Kidney (tissue), 14 donors: ENCODE data around the gene SULF2. TPM values are rescaled to one million over a fixed set of nuclear protein-coding genes. Genes with fewer than 3 reads are reported as not detected.
"Not testable (repeated sequence)": the region's sequence is repeated elsewhere in the genome, so short reads cannot be mapped to it uniquely, and the experiment has no call there.

Source experiments
- DNase-seq, 5 donors: peaks; one replicate each; pipeline ENCODE4 v3.0.0-alpha.2; 2013 to 2020
- FAIRE-seq: peaks from 2 replicates; lab custom pipeline; 2012; peaks lifted over from hg19 to GRCh38; lab: Jason Lieb, UNC
- H3K27ac ChIP-seq, 2 donors: one replicate each; pipeline ENCODE4 v1.7.0; 2013; ENCODE audit warnings: low read depth in 2 of 2, low read length in 2 of 2, inconsistent platforms in 1 of 2
- H3K27me3 ChIP-seq: one replicate; pipeline ENCODE4 v1.7.1; 2013; ENCODE audit warnings: low read length, inconsistent platforms; ENCODE audit not compliant: control insufficient read depth, insufficient read depth
- H3K36me3 ChIP-seq, 3 donors: one replicate each; pipeline versions ENCODE4 v1.7.0 to v1.7.1; 2013; ENCODE audit warnings: low read length in 3 of 3, control low read depth in 1 of 3, inconsistent platforms in 1 of 3; ENCODE audit not compliant: insufficient read depth in 3 of 3, control insufficient read depth in 2 of 3
- H3K4me1 ChIP-seq, 3 donors: one replicate each; pipeline versions ENCODE4 v1.7.0 to v1.7.1; 2013; ENCODE audit warnings: low read length in 3 of 3, inconsistent platforms in 1 of 3, low read depth in 1 of 3; ENCODE audit not compliant: control insufficient read depth in 2 of 3, insufficient read depth in 2 of 3
- H3K4me3 ChIP-seq, 3 donors: one replicate each; pipeline versions ENCODE4 v1.7.0 to v1.8.1; 2013; ENCODE audit warnings: low read length in 3 of 3, control low read depth in 1 of 3, inconsistent platforms in 1 of 3
- H3K9ac ChIP-seq, 3 donors: one replicate each; pipeline versions ENCODE4 v1.7.0 to v1.7.1; 2013; ENCODE audit warnings: low read length in 3 of 3, control low read depth in 1 of 3, inconsistent platforms in 1 of 3
- H3K9me3 ChIP-seq, 3 donors: one replicate each; pipeline versions ENCODE4 v1.7.0 to v1.7.1; 2013; ENCODE audit warnings: low read length in 3 of 3, control low read depth in 1 of 3, inconsistent platforms in 1 of 3; ENCODE audit not compliant: control insufficient read depth in 2 of 3, insufficient read depth in 1 of 3
- intact Hi-C: fragments of 100-400 bp; cut with DNase I; formaldehyde crosslinking; loops from one replicate; pipeline ENCODE4 v1.11.1; 2022
- polyA plus RNA-seq: library from polyadenylated mRNA; stranded (reverse); fragments of 350-450 nt; fragmentation: Illumina TruSeq; extraction: RNeasy Lipid Tissue Mini Kit (QIAGEN cat#74804); gene quantifications from one replicate; pipeline ENCODE4 v1.2.3, GENCODE V29; 2014; ENCODE audit warnings: low read depth, low replicate concordance; ENCODE audit not compliant: insufficient read depth
- total RNA-seq: library from RNA; stranded (reverse); fragmentation: NEBNext Ultra II Directional; extraction: Animal tissue kit (Norgen Biotek cat#: 25700); gene quantifications from one replicate; pipeline ENCODE4 v1.2.1, GENCODE V29; 2021
- TF ChIP-seq, protein P1 (sequence below): IDR thresholded peaks from 3 replicates; pipeline ENCODE4 v1.5.1; 2012; ENCODE audit warnings: mild to moderate bottlenecking, moderate library complexity, borderline replicate concordance; ENCODE audit not compliant: insufficient read depth; ENCODE audit errors: extremely low read depth
- donor health status: control.
- donor health status: control.
- donor health status: control.
- donor health status: control.
- donor health status: control.
- donor health status: DM: yes; HTN: yes; CAD: no.
- donor health status: Normal renal cell carcinoma (clear cell type).

SULF2 gene
- total and polyA plus RNA-seq, 2 donors from 2014 or later, result 85.1 to 257 TPM

DNA sequence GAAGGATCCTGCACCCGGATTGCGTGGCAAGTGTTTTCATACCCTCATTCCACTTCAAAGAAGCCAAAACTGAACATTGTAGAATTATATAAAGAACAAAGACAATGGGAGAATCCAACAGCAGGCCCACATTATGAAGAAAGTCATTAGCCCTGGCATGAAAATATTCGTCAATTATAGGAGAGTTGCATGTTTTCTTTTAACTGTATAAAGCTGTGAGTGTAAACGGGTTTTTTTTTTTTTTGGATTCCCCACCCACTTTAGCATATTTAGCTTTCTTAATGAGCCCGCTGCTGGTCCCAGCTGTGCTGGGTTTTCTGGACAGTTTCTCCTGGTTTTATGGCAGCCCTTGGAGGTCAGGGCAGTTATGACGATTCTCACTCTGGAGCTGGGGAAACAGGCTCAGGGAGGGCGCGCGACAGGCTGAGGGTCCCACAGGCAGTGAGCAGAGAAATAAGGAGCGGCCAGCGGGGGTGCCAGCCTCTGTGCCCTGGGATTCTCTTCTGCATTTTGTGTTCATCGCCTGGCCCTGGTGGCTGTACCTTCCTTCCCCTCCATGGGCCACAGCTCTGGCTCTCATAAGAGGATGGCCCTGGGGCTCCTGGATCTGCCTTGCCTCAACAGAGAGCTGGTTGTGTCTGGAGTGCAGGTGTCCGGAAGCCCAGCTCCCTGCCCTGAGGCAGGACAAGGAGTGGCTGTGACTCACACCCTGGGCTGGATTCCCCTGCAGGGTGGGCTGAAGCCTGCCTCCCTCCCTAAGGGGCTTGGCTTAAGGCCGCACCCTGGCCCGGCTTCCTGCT, 24.1 kb upstream of the SULF2 start:
- FAIRE-seq (no peak), DNase-seq (peak in 2 of 5 donors; percentile 79 to 90)
- Histone ChIP-seq H3K4me3 (no peak overlapping the region), H3K27ac (no peak overlapping the region), H3K27me3 (no peaks in the 10 kb centered on the region), H3K9me3 (peaks cover 0 to 5% (median under 1%) of the 10 kb centered on the region in 3 donors), H3K9ac (no peak overlapping the region), H3K36me3 (no peaks in the 10 kb centered on the region), H3K4me1 (no peaks in the 10 kb centered on the region)
- intact Hi-C loops, result no loop called here
- TF ChIP-seq, protein P1, sequence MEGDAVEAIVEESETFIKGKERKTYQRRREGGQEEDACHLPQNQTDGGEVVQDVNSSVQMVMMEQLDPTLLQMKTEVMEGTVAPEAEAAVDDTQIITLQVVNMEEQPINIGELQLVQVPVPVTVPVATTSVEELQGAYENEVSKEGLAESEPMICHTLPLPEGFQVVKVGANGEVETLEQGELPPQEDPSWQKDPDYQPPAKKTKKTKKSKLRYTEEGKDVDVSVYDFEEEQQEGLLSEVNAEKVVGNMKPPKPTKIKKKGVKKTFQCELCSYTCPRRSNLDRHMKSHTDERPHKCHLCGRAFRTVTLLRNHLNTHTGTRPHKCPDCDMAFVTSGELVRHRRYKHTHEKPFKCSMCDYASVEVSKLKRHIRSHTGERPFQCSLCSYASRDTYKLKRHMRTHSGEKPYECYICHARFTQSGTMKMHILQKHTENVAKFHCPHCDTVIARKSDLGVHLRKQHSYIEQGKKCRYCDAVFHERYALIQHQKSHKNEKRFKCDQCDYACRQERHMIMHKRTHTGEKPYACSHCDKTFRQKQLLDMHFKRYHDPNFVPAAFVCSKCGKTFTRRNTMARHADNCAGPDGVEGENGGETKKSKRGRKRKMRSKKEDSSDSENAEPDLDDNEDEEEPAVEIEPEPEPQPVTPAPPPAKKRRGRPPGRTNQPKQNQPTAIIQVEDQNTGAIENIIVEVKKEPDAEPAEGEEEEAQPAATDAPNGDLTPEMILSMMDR, result no peak

DNA sequence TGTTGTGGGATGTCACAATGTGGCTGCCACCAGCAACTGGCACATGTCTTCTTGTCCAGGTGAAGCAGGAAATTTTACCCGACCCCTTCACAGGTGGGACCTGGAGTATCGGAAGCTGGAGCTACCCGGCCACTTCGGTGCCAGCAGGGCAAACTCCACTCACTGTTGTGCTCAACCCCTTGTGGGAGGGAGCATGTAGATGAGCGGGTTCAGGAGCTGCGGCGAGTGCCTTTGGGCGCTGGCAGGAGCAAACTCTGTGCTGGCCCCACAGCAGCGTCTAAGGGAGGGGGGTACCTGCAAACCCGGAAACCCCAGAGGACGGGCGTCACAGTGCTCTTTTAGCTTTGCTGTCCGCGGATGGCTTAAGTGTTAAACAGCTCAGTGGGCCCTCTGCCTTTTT, 20.7 kb upstream of the SULF2 start:
- TF ChIP-seq, protein P1, result no peak
- H3K9me3 ChIP-seq, result no peaks in the 10 kb centered on the region
- H3K4me3 ChIP-seq, result no peak overlapping the region
- no peaks in the 10 kb centered on the region for H3K36me3 ChIP-seq
- no peak overlapping the region for H3K27ac ChIP-seq
- no peaks in the 10 kb centered on the region for H3K27me3 ChIP-seq
- no peaks in the 10 kb centered on the region for H3K4me1 ChIP-seq
- H3K9ac ChIP-seq, result no peak overlapping the region
- FAIRE-seq, result no peak
- no peak for DNase-seq
- intact Hi-C loops, result no loop called here

DNA sequence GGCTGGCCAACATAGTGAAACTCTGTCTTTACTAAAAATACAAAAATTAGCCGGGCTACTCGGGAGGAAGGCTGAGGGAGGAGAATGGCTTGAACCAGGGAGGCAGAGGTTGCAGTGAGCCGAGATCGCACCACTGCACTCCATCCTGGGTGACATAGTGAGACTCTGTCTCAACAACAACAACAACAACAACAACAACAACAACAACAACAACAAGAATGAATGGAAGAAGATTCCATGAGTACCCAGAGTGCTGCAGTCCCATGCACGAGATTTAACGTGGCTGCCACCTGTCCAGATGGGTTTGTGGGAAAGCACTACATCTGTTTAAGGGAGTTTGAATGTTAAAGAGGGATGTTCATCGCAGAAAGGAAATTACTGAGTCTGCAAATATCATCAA, 19.7 kb upstream of the SULF2 start:
- intact Hi-C loops, FAIRE-seq, H3K4me1 ChIP-seq, H3K27ac ChIP-seq, H3K4me3 ChIP-seq, H3K27me3 ChIP-seq, H3K9ac ChIP-seq, H3K9me3 ChIP-seq, H3K36me3 ChIP-seq, DNase-seq: not testable (repeated sequence)

DNA sequence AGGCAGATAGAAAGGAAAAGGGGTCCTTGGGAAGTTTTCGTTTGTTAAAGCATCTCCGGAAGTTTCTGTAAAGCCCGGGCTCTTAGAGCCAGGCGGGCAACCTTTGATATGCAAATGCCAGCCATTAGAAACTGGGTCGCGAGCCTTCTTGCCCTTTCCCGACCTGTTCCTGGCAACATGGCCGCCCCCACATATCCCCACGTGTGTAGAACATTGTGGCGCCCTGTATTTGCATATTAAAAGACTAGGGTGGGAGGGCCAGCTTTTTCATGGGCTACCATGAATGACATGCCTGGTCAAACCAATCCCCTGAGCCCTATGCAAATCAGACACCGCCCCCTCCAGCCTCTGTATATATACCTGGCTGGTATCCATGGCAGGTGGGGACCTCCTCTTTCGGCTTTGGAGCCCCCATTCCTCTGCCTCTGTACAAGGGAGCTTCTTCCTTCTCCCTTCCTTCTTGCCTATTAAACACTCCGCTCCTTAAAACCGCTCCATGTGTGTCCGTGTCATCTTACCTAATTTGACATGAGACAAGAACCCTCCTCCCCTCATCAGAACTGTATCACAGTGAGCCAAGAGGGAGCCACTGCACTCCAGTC, 19.0 kb upstream of the SULF2 start:
- FAIRE-seq, H3K4me3 ChIP-seq: not testable (repeated sequence)

More for the DNA sequence above, 19.0 kb upstream of the SULF2 start:
- H3K9me3 ChIP-seq, H3K4me1 ChIP-seq, DNase-seq, H3K27ac ChIP-seq, H3K36me3 ChIP-seq, intact Hi-C loops, H3K27me3 ChIP-seq, H3K9ac ChIP-seq: not testable (repeated sequence)
